Measurements from ENCODE around the gene FSTL4. TPM values are rescaled to one million over a fixed set of nuclear protein-coding genes. Genes with fewer than 3 reads are reported as not detected.

Gene FSTL4
- total and polyA plus RNA-seq, 2 of the 4 experiments (the other 2 are of a cell fraction), result 0.18 TPM; not detected in 1

DNA sequence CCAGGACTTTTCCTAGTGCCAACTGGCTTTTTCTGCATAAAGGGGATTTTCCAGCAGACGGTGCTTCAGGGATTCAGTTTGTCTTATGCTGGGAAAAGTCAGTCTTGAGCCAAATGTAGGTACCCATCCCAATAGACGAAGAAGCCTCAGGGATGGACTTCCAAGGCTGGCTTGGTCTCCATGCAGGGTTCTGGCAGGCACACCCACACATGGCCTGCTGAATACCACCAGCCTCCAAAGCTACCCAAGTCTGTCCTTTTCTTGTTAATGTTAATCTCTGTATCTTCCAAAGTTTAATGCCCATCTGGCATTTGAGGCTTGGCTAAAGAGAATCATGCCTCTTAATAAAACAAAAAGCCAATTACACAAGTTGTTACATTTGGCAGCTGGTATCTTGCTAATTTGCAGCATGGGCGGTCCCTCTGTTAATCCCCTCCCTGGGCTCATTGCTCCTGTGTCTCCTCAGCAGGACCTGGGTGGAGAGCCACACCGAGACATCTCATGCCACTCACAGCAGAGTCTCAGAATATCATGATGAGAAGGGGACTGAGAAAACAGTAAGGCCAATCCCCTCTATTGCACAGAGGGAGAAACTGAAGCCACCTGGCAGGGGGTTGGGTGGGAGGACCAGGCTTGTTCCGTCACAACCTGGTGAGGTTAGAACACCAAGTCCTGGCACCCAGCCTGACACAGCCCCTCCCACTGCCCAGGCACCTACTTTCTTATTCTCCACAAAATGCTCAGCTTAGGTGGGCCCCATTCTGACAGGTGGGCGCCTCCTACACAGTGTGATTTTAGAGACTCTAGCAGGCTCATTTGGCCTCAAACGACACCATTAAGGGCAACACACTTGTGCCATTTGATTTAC is 243.2 kb downstream of the FSTL4 start:
- no peaks in the 10 kb centered on the region for H3K36me3 ChIP-seq (ENCODE audit: control insufficient read depth, insufficient read depth, low read length)
- no peaks in the 10 kb centered on the region for H3K9me1 ChIP-seq (ENCODE audit: insufficient read depth, low read length)
- DNase-seq, result no peak
- in situ Hi-C loops (cut with MboI; ENCODE audit: low sequenced_read_pairs), result no loop called here
- TF ChIP-seq RCOR1 (IDR thresholded peaks at IDR 0.05; ENCODE audit: insufficient replicate concordance, low read length) (no peak), MAFK (IDR thresholded peaks at IDR 0.05; ENCODE audit: low read depth, low read length) (no peak), CEBPB (IDR thresholded peaks at IDR 0.05; ENCODE audit: low read depth, low read length) (no peak), MXI1 (IDR thresholded peaks at IDR 0.05; ENCODE audit: borderline replicate concordance, low read depth, low read length) (no peak), BHLHE40 (IDR thresholded peaks at IDR 0.05; ENCODE audit: low read depth, low read length) (no peak), MAZ (IDR thresholded peaks at IDR 0.05; ENCODE audit: borderline replicate concordance, low read depth, low read length) (no peak), RFX5 (IDR thresholded peaks at IDR 0.05; ENCODE audit: low read depth, low read length) (no peak)
- TF ChIP-seq, protein P1, sequence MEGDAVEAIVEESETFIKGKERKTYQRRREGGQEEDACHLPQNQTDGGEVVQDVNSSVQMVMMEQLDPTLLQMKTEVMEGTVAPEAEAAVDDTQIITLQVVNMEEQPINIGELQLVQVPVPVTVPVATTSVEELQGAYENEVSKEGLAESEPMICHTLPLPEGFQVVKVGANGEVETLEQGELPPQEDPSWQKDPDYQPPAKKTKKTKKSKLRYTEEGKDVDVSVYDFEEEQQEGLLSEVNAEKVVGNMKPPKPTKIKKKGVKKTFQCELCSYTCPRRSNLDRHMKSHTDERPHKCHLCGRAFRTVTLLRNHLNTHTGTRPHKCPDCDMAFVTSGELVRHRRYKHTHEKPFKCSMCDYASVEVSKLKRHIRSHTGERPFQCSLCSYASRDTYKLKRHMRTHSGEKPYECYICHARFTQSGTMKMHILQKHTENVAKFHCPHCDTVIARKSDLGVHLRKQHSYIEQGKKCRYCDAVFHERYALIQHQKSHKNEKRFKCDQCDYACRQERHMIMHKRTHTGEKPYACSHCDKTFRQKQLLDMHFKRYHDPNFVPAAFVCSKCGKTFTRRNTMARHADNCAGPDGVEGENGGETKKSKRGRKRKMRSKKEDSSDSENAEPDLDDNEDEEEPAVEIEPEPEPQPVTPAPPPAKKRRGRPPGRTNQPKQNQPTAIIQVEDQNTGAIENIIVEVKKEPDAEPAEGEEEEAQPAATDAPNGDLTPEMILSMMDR (conservative IDR thresholded peaks at IDR 0.05; ENCODE audit: low read depth, low read length), result no peak
- TF ChIP-seq, protein P2, sequence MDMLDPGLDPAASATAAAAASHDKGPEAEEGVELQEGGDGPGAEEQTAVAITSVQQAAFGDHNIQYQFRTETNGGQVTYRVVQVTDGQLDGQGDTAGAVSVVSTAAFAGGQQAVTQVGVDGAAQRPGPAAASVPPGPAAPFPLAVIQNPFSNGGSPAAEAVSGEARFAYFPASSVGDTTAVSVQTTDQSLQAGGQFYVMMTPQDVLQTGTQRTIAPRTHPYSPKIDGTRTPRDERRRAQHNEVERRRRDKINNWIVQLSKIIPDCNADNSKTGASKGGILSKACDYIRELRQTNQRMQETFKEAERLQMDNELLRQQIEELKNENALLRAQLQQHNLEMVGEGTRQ (IDR thresholded peaks at IDR 0.05; ENCODE audit: low read depth, low read length), result no peak
- H2BK15ac ChIP-seq (ENCODE audit: low read depth, low read length), result no peak overlapping the region
- no peak overlapping the region for H4K5ac ChIP-seq (ENCODE audit: low read depth, low read length)
- H3K79me1 ChIP-seq (ENCODE audit: low read depth in 1 of 2, low read length in 2 of 2), result no peaks in the 10 kb centered on the region
- no peak overlapping the region for H3K23ac ChIP-seq (ENCODE audit: low read depth, low read length)
- no peak for ATAC-seq (ENCODE audit: low read depth)
- no peaks in the 10 kb centered on the region for H3K4me1 ChIP-seq (ENCODE audit: control insufficient read depth, insufficient read depth, low read length)
- H3K4me2 ChIP-seq (ENCODE audit: low read depth, low read length), result no peak overlapping the region
- H3K4ac ChIP-seq (ENCODE audit: low read depth, low read length), result no peak overlapping the region
- ChIA-PET CTCF (no interaction called here), POLR2A (ENCODE audit: unreplicated experiment) (no interaction called here)
- H2AFZ ChIP-seq (replicated peaks; ENCODE audit: low read length, poor library complexity), result peak overlapping the region; percentile 39
- BruUV-seq (replicated peaks), result no TSS peak
- H2AK5ac ChIP-seq (ENCODE audit: low read depth, low read length), result no peak overlapping the region
- H2BK20ac ChIP-seq (ENCODE audit: low read depth, low read length), result no peak overlapping the region
- intact Hi-C loops (cut with micrococcal nuclease), result no loop called here
- H4K8ac ChIP-seq (ENCODE audit: low read depth in 2 of 2, low read length in 2 of 2), result no peak overlapping the region
- no peak overlapping the region for H4K91ac ChIP-seq (ENCODE audit: insufficient read depth, low read depth, low read length)
- H4K20me1 ChIP-seq (ENCODE audit: insufficient read depth, low read length), result no peaks in the 10 kb centered on the region
- no peak overlapping the region for H3K9ac ChIP-seq (ENCODE audit: low read depth, low read length)
- H3K4me3 ChIP-seq (ENCODE audit: insufficient read depth, low read depth, low read length), result no peak overlapping the region
- H3K14ac ChIP-seq (replicated peaks; ENCODE audit: low read depth, low read length), result no peak overlapping the region
- no peaks in the 10 kb centered on the region for H3K9me3 ChIP-seq (ENCODE audit: control insufficient read depth, insufficient read depth, low read length)
- dilution Hi-C loops (cut with HindIII; ENCODE audit: low sequenced_read_pairs, unreplicated experiment), result no loop called here
- no peak overlapping the region for H3K27ac ChIP-seq (ENCODE audit: insufficient read depth, low read length)
- H2AK9ac ChIP-seq (replicated peaks; ENCODE audit: low read depth, low read length, poor library complexity), result no peak overlapping the region
- H2BK5ac ChIP-seq (ENCODE audit: low read depth, low read length, poor library complexity, severe bottlenecking), result no peak overlapping the region
- H3K27me3 ChIP-seq (ENCODE audit: control insufficient read depth, insufficient read depth, low read length), result peaks cover 9% of the 10 kb centered on the region
- no peak overlapping the region for H2BK120ac ChIP-seq (ENCODE audit: low read depth, low read length)
- no peak overlapping the region for H3K56ac ChIP-seq (ENCODE audit: extremely low read depth, insufficient read depth, low read length)
- WGBS, 2 experiments (ENCODE audit: extremely low coverage in 2 of 2, insufficient read length in 1 of 2), result 30% methylated on average over 2 of the region's 7 CpGs; no CpG with 5 or more reads in 1 of the 2 experiments
- no peak overlapping the region for H3K18ac ChIP-seq (ENCODE audit: low read depth, low read length)

All from IMR-90 (cell line).